ENCODE data around the gene APBA2.

GRCh38 chr15:28967066-28967465 lies 81.3 kb downstream of the APBA2 start:
- TF ChIP-seq POLR2A (IDR thresholded peaks at IDR 0.05; ENCODE audit: low read length): no peak
- no peak for TF ChIP-seq GATA1 (IDR thresholded peaks at IDR 0.05; ENCODE audit: low read depth, low read length)
